Measurements from ENCODE around the gene TMEM52. TPM values are rescaled to one million over a fixed set of nuclear protein-coding genes. Genes with fewer than 3 reads are reported as not detected.

TMEM52 gene
- total and polyA plus RNA-seq, 9 of the 15 experiments (the other 6 are each of a cell fraction or from before 2014, with no cell fraction given): 0.37 to 22.5 (median 6.8) TPM

DNA sequence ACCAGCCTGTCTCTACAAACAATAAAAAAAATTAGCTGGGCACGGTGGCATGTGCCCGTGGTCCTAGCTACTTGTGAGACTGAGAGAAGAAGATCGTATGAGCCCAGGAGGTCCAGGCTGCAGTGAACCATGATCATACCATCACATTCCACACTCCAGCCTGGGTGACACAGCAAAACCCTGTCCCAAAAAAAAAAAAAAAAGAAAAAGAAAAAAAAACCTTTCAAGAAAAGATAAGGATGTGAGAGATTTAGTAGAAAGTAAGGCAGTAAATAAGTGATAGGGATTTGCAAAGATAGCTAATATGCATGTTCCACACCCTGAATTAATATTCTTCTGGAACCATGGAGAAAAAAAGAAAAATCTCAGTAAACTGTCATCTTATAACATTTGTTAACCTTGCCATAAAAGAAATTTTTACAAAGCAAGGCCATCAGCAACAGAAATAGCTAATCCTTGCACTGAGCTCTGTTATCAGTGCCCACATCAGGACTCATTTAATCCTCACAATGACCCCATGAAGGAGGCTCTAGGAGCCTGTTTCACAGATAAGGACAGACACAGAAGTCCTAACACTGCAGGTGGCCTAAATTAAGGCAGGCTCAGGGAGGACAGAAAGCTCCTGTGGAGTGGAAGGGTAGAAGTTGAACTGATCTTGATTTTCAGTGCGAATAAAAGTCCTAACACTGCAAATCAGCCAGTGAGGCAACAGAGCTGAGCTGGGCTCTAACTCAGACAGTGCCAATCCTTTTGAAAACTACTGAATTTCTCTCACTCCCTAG lies 35.8 kb downstream of the TMEM52 start (continued):
- TF ChIP-seq THRAP3 (IDR thresholded peaks at IDR 0.05; ENCODE audit: borderline replicate concordance): no peak
- TF ChIP-seq, protein P1, sequence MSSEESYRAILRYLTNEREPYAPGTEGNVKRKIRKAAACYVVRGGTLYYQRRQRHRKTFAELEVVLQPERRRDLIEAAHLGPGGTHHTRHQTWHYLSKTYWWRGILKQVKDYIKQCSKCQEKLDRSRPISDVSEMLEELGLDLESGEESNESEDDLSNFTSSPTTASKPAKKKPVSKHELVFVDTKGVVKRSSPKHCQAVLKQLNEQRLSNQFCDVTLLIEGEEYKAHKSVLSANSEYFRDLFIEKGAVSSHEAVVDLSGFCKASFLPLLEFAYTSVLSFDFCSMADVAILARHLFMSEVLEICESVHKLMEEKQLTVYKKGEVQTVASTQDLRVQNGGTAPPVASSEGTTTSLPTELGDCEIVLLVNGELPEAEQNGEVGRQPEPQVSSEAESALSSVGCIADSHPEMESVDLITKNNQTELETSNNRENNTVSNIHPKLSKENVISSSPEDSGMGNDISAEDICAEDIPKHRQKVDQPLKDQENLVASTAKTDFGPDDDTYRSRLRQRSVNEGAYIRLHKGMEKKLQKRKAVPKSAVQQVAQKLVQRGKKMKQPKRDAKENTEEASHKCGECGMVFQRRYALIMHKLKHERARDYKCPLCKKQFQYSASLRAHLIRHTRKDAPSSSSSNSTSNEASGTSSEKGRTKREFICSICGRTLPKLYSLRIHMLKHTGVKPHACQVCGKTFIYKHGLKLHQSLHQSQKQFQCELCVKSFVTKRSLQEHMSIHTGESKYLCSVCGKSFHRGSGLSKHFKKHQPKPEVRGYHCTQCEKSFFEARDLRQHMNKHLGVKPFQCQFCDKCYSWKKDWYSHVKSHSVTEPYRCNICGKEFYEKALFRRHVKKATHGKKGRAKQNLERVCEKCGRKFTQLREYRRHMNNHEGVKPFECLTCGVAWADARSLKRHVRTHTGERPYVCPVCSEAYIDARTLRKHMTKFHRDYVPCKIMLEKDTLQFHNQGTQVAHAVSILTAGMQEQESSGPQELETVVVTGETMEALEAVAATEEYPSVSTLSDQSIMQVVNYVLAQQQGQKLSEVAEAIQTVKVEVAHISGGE (CRISPR knock-in tag; IDR thresholded peaks at IDR 0.05): no peak
- peak; percentile 93 for TF ChIP-seq SOX6 (IDR thresholded peaks at IDR 0.05)
- TF ChIP-seq, protein P2, sequence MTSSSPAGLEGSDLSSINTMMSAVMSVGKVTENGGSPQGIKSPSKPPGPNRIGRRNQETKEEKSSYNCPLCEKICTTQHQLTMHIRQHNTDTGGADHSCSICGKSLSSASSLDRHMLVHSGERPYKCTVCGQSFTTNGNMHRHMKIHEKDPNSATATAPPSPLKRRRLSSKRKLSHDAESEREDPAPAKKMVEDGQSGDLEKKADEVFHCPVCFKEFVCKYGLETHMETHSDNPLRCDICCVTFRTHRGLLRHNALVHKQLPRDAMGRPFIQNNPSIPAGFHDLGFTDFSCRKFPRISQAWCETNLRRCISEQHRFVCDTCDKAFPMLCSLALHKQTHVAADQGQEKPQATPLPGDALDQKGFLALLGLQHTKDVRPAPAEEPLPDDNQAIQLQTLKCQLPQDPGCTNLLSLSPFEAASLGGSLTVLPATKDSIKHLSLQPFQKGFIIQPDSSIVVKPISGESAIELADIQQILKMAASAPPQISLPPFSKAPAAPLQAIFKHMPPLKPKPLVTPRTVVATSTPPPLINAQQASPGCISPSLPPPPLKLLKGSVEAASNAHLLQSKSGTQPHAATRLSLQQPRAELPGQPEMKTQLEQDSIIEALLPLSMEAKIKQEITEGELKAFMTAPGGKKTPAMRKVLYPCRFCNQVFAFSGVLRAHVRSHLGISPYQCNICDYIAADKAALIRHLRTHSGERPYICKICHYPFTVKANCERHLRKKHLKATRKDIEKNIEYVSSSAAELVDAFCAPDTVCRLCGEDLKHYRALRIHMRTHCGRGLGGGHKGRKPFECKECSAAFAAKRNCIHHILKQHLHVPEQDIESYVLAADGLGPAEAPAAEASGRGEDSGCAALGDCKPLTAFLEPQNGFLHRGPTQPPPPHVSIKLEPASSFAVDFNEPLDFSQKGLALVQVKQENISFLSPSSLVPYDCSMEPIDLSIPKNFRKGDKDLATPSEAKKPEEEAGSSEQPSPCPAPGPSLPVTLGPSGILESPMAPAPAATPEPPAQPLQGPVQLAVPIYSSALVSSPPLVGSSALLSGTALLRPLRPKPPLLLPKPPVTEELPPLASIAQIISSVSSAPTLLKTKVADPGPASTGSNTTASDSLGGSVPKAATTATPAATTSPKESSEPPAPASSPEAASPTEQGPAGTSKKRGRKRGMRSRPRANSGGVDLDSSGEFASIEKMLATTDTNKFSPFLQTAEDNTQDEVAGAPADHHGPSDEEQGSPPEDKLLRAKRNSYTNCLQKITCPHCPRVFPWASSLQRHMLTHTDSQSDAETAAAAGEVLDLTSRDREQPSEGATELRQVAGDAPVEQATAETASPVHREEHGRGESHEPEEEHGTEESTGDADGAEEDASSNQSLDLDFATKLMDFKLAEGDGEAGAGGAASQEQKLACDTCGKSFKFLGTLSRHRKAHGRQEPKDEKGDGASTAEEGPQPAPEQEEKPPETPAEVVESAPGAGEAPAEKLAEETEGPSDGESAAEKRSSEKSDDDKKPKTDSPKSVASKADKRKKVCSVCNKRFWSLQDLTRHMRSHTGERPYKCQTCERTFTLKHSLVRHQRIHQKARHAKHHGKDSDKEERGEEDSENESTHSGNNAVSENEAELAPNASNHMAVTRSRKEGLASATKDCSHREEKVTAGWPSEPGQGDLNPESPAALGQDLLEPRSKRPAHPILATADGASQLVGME (CRISPR knock-in tag; IDR thresholded peaks at IDR 0.05): no peak
- peak; percentile 83; the same call in 1 of the 2 replicates for TF ChIP-seq MYNN (IDR thresholded peaks at IDR 0.05)
- no peak for TF ChIP-seq MYNN (CRISPR knock-in tag; IDR thresholded peaks at IDR 0.05)
- TF ChIP-seq ETV5 (CRISPR knock-in tag; IDR thresholded peaks at IDR 0.05; ENCODE audit: low read depth): no peak
- TF ChIP-seq MTA3 (IDR thresholded peaks at IDR 0.05; ENCODE audit: borderline replicate concordance): peak; percentile 85
- TF ChIP-seq, protein P3, sequence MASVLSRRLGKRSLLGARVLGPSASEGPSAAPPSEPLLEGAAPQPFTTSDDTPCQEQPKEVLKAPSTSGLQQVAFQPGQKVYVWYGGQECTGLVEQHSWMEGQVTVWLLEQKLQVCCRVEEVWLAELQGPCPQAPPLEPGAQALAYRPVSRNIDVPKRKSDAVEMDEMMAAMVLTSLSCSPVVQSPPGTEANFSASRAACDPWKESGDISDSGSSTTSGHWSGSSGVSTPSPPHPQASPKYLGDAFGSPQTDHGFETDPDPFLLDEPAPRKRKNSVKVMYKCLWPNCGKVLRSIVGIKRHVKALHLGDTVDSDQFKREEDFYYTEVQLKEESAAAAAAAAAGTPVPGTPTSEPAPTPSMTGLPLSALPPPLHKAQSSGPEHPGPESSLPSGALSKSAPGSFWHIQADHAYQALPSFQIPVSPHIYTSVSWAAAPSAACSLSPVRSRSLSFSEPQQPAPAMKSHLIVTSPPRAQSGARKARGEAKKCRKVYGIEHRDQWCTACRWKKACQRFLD (CRISPR knock-in tag; IDR thresholded peaks at IDR 0.05): 0 out of 2 replicates have a peak, but pooled peaks have one; percentile 57
- peak; percentile 54 for TF ChIP-seq SMARCB1 (IDR thresholded peaks at IDR 0.05; ENCODE audit: insufficient read length, low read depth)
- no peak; the same call in 1 of the 2 replicates for TF ChIP-seq POLR2H (tag; IDR thresholded peaks at IDR 0.05; ENCODE audit: low read depth)
- TF ChIP-seq MLLT1 (IDR thresholded peaks at IDR 0.05): 0 out of 4 replicates have a peak, but pooled peaks of 1 of the 2 experiments have one; percentile 52
- no peak for TF ChIP-seq PKNOX1 (IDR thresholded peaks at IDR 0.05)

All from K562 (cell line).